Testis (tissue), 3 donors: ENCODE results near the gene TCF3. TPM values are rescaled to one million over a fixed set of nuclear protein-coding genes. Genes with fewer than 3 reads are reported as not detected.
"Not testable (repeated sequence)": the region's sequence is repeated elsewhere in the genome, so short reads cannot be mapped to it uniquely, and the experiment has no call there.

ENCODE experiments used
- DNase-seq: peaks from one replicate; pipeline ENCODE4 v3.0.0-alpha.2; 2019
- H3K27ac ChIP-seq, 2 donors: fragments of 200-600 bp; sonication (generic); one replicate each; pipeline ENCODE4 v1.5.1; 2019
- H3K27me3 ChIP-seq: fragments of 200-600 bp; sonication (generic); one replicate; pipeline ENCODE4 v1.5.1; 2019
- H3K36me3 ChIP-seq: fragments of 200-600 bp; sonication (generic); one replicate; pipeline ENCODE4 v1.5.1; 2017; ENCODE audit warnings: low read depth; ENCODE audit errors: missing control alignments
- H3K4me1 ChIP-seq: fragments of 200-600 bp; sonication (generic); one replicate; pipeline ENCODE4 v1.5.1; 2019
- H3K4me3 ChIP-seq, 2 donors: fragments of 200-600 bp; sonication (generic); one replicate each; pipeline ENCODE4 v1.5.1; 2017 to 2019
- H3K9me3 ChIP-seq: fragments of 200-600 bp; sonication (generic); one replicate; pipeline ENCODE4 v1.5.1; 2017
- CTCF ChIP-seq, 3 experiments: fragments of 450-650 bp in 2 of 3; fragments of 200-600 bp in 1 of 3; sonication (generic) in 1 of 3; IDR thresholded peaks; one replicate each; pipeline ENCODE4 v1.5.1; 2016 to 2019; ENCODE audit warnings: antibody characterized with exemption in 3 of 3, mild to moderate bottlenecking in 2 of 3, moderate library complexity in 1 of 3
- POLR2A ChIP-seq: fragments of 450-650 bp; IDR thresholded peaks from one replicate; pipeline ENCODE4 v1.6.1; 2017; ENCODE audit warnings: antibody characterized with exemption, mild to moderate bottlenecking, moderate library complexity
- WGBS, 2 donors: methylation state at CpG; one replicate each; pipeline ENCODE4 v1.1.5; 2018; 5-methylcytosine and 5-hydroxymethylcytosine counted together
- intact Hi-C: fragments of 100-400 bp; cut with DNase I; formaldehyde crosslinking; loops from one replicate; pipeline ENCODE4 v1.15.1; 2023; ENCODE audit warnings: low total_unique reads
- polyA plus RNA-seq: library from polyadenylated mRNA; stranded (reverse); fragments of 350-450 nt; fragmentation: Illumina TruSeq; extraction: RNeasy Lipid Tissue Mini Kit (QIAGEN cat#74804); gene quantifications from one replicate; pipeline ENCODE4 v1.2.3, GENCODE V29; 2014; ENCODE audit warnings: low read depth, low replicate concordance; ENCODE audit not compliant: insufficient read depth
- total RNA-seq, 2 donors: library from RNA; depleted of rRNA; stranded (reverse); fragments of >200 nt; gene quantifications; one replicate each; pipeline ENCODE4 v1.2.3, GENCODE V29; 2016

TCF3 gene
- total and polyA plus RNA-seq, 3 donors from 2014 or later = 157 to 423 (median 330) TPM

- DNase-seq = no peak
- H3K27me3 ChIP-seq = no peaks in the 10 kb centered on the region
- TF ChIP-seq CTCF (IDR thresholded peaks at IDR 0.05) = no peak
- no peak for TF ChIP-seq POLR2A
- 90 to 93% methylated on average over 10 to 26 of the region's 26 CpGs for WGBS, 2 donors
- no peak overlapping the region for H3K4me3 ChIP-seq
- intact Hi-C loops = no loop called here
- no peak overlapping the region for H3K27ac ChIP-seq
- no peaks in the 10 kb centered on the region for H3K4me1 ChIP-seq
- no peaks in the 10 kb centered on the region for H3K9me3 ChIP-seq
- H3K36me3 ChIP-seq = no peaks in the 10 kb centered on the region
Observed at GRCh38 chr19:1698636-1699035, 46.2 kb upstream of the TCF3 start.

GRCh38 chr19:1695481-1695880 lies 43.1 kb upstream of the TCF3 start:
- H3K27ac ChIP-seq, intact Hi-C loops, H3K27me3 ChIP-seq, H3K4me1 ChIP-seq, H3K36me3 ChIP-seq, H3K9me3 ChIP-seq, DNase-seq, H3K4me3 ChIP-seq: not testable (repeated sequence)
- WGBS, 2 donors = 89 to 91% methylated on average over 12 of the region's 12 CpGs

- WGBS, 2 donors = 27 to 55% methylated on average over 4 to 18 of the region's 18 CpGs
Observed at GRCh38 chr19:1691589-1692290, 39.3 kb upstream of the TCF3 start.

GRCh38 chr19:1690699-1691307 lies 38.4 kb upstream of the TCF3 start:
- no peaks in the 10 kb centered on the region for H3K36me3 ChIP-seq
- H3K4me1 ChIP-seq = no peaks in the 10 kb centered on the region
- TF ChIP-seq POLR2A (no peak), CTCF (IDR thresholded peaks at IDR 0.05) (no peak)
- H3K27me3 ChIP-seq = no peaks in the 10 kb centered on the region
- no peak overlapping the region for H3K4me3 ChIP-seq
- intact Hi-C loops = no loop called here
- 3 to 13% methylated on average over 16 to 29 of the region's 29 CpGs for WGBS, 2 donors
- no peak overlapping the region for H3K27ac ChIP-seq
- H3K9me3 ChIP-seq = no peaks in the 10 kb centered on the region
- peak; percentile 84 for DNase-seq

More at GRCh38 chr19:1691589-1692290, 39.3 kb upstream of the TCF3 start:
- Histone ChIP-seq H3K4me1 (no peaks in the 10 kb centered on the region), H3K27me3 (no peaks in the 10 kb centered on the region), H3K4me3 (no peak overlapping the region), H3K27ac (no peak overlapping the region), H3K9me3 (no peaks in the 10 kb centered on the region), H3K36me3 (no peaks in the 10 kb centered on the region)
- TF ChIP-seq POLR2A (no peak), CTCF (IDR thresholded peaks at IDR 0.05) (no peak)
- intact Hi-C loops = no loop called here
- DNase-seq = no peak

GRCh38 chr19:1685785-1686184 lies 33.4 kb upstream of the TCF3 start:
- DNase-seq, H3K4me3 ChIP-seq, H3K36me3 ChIP-seq, H3K4me1 ChIP-seq, H3K9me3 ChIP-seq, intact Hi-C loops, H3K27ac ChIP-seq, H3K27me3 ChIP-seq: not testable (repeated sequence)
- 93 to 95% methylated on average over 5 of the region's 5 CpGs for WGBS, 2 donors

GRCh38 chr19:1685046-1685445 lies 32.6 kb upstream of the TCF3 start:
- TF ChIP-seq CTCF (IDR thresholded peaks at IDR 0.05) = no peak
- no peak for TF ChIP-seq POLR2A
- DNase-seq = no peak
- 54 to 78% methylated on average over 16 to 19 of the region's 19 CpGs for WGBS, 2 donors
- Histone ChIP-seq H3K9me3 (no peaks in the 10 kb centered on the region), H3K4me3 (no peak overlapping the region), H3K36me3 (no peaks in the 10 kb centered on the region), H3K27ac (no peak overlapping the region), H3K4me1 (no peaks in the 10 kb centered on the region), H3K27me3 (no peaks in the 10 kb centered on the region)
- intact Hi-C loops = no loop called here
